Kidney epithelial cell (primary cell): Measurements from ENCODE around the gene RNH1. TPM values are rescaled to one million over a fixed set of nuclear protein-coding genes. Genes with fewer than 3 reads are reported as not detected.

Experiments
- DNase-seq: peaks from one replicate; pipeline ENCODE4 v3.0.0-alpha.2; 2010; ENCODE audit warnings: low read depth
- H3K27me3 ChIP-seq: 2 replicates; pipeline ENCODE4 v1.6.0; 2011; ENCODE audit warnings: low read length; ENCODE audit not compliant: control insufficient read depth, insufficient read depth
- H3K36me3 ChIP-seq: 2 replicates; pipeline ENCODE4 v1.5.1; 2011; ENCODE audit warnings: low read length; ENCODE audit not compliant: control insufficient read depth, insufficient read depth
- H3K4me3 ChIP-seq: 2 replicates; pipeline ENCODE4 v1.5.1; 2011; ENCODE audit warnings: low read depth, mild to moderate bottlenecking, control low read depth, low read length
- CTCF ChIP-seq: IDR thresholded peaks from 2 replicates; pipeline ENCODE4 v1.5.1; 2011; ENCODE audit warnings: mild to moderate bottlenecking, moderate library complexity, low read length, control low read depth, inconsistent platforms; ENCODE audit not compliant: insufficient read depth, poor library complexity, severe bottlenecking
- total RNA-seq: library from RNA; depleted of rRNA; stranded (reverse); fragments of >200 nt; gene quantifications from 2 replicates; pipeline ENCODE4 v1.2.3, GENCODE V29; 2015

The RNH1 gene
- total RNA-seq, 1 donor from 2014 or later, result 229 TPM

- Histone ChIP-seq H3K36me3 (peaks cover 18% of the 10 kb centered on the region), H3K27me3 (no peaks in the 10 kb centered on the region), H3K4me3 (no peak overlapping the region)
- no peak for DNase-seq
- no peak for TF ChIP-seq CTCF
These were observed 10.0 kb downstream of the RNH1 start for GRCh38 chr11:496834-497564.

- no peak overlapping the region for H3K4me3 ChIP-seq
- no peak for TF ChIP-seq CTCF
- H3K36me3 ChIP-seq, result peaks cover 16% of the 10 kb centered on the region
- H3K27me3 ChIP-seq, result no peaks in the 10 kb centered on the region
- no peak for DNase-seq
These were observed 11.5 kb downstream of the RNH1 start for GRCh38 chr11:495537-495931.

- no peak overlapping the region for H3K4me3 ChIP-seq
- H3K36me3 ChIP-seq, result peaks cover 14% of the 10 kb centered on the region
- DNase-seq, result no peak
- TF ChIP-seq CTCF, result no peak
- no peaks in the 10 kb centered on the region for H3K27me3 ChIP-seq
These were observed 12.1 kb downstream of the RNH1 start for GRCh38 chr11:494761-495536.

- DNase-seq, result peak; percentile 25
- TF ChIP-seq CTCF, result no peak
- H3K27me3 ChIP-seq, result no peaks in the 10 kb centered on the region
- H3K4me3 ChIP-seq, result no peak overlapping the region
- H3K36me3 ChIP-seq, result peaks cover 7% of the 10 kb centered on the region
These were observed 14.4 kb downstream of the RNH1 start for GRCh38 chr11:492427-493226.

- no peak overlapping the region for H3K4me3 ChIP-seq
- no peak for TF ChIP-seq CTCF
- no peaks in the 10 kb centered on the region for H3K27me3 ChIP-seq
- peaks cover 1% of the 10 kb centered on the region for H3K36me3 ChIP-seq
- no peak for DNase-seq
These were observed 15.7 kb downstream of the RNH1 start for GRCh38 chr11:491358-491757.
